ENCODE data around the gene COG5. TPM values are rescaled to one million over a fixed set of nuclear protein-coding genes. Genes with fewer than 3 reads are reported as not detected.
"Not testable (repeated sequence)": the region's sequence is repeated elsewhere in the genome, so short reads cannot be mapped to it uniquely, and the experiment has no call there.

Gene COG5
- total RNA-seq, 1 donor from 2014 or later, result 55.2 TPM

DNA sequence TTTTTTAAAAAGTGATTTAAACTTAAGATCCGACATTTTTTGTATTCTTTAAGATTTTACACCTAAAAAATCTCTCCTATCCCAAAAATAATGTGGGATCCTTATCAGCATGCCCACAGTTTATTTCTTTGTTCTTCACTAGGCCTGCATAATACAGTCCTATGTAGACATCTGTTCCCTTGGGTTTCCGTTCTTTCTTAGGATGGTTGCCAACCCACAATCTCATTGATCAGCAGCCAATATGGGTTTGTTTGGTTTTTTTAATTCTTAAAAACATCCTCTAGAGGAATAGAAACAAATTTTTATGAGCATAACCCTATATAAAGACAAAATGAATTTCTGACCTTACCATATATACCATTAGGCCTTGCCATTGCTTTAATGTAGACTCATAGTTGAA is 403.3 kb downstream of the COG5 start:
- no peak overlapping the region for H3K4me3 ChIP-seq
- H3K4me1 ChIP-seq, result no peaks in the 10 kb centered on the region
- no peak for DNase-seq (ENCODE audit: extremely low spot score in 2 of 2)
- H3K27ac ChIP-seq, result no peak overlapping the region
- intact Hi-C loops (cut with DNase I), result no loop called here
- TF ChIP-seq, protein P1, sequence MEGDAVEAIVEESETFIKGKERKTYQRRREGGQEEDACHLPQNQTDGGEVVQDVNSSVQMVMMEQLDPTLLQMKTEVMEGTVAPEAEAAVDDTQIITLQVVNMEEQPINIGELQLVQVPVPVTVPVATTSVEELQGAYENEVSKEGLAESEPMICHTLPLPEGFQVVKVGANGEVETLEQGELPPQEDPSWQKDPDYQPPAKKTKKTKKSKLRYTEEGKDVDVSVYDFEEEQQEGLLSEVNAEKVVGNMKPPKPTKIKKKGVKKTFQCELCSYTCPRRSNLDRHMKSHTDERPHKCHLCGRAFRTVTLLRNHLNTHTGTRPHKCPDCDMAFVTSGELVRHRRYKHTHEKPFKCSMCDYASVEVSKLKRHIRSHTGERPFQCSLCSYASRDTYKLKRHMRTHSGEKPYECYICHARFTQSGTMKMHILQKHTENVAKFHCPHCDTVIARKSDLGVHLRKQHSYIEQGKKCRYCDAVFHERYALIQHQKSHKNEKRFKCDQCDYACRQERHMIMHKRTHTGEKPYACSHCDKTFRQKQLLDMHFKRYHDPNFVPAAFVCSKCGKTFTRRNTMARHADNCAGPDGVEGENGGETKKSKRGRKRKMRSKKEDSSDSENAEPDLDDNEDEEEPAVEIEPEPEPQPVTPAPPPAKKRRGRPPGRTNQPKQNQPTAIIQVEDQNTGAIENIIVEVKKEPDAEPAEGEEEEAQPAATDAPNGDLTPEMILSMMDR (IDR thresholded peaks at IDR 0.05), result no peak
- TF ChIP-seq POLR2A (IDR thresholded peaks at IDR 0.05) (no peak), POLR2AphosphoS5 (IDR thresholded peaks at IDR 0.05; ENCODE audit: insufficient read depth in 1 of 2, low read depth in 1 of 2) (no peak)
- no peaks in the 10 kb centered on the region for H3K36me3 ChIP-seq
- H3K9me3 ChIP-seq, result no peaks in the 10 kb centered on the region
- no peaks in the 10 kb centered on the region for H3K27me3 ChIP-seq

DNA sequence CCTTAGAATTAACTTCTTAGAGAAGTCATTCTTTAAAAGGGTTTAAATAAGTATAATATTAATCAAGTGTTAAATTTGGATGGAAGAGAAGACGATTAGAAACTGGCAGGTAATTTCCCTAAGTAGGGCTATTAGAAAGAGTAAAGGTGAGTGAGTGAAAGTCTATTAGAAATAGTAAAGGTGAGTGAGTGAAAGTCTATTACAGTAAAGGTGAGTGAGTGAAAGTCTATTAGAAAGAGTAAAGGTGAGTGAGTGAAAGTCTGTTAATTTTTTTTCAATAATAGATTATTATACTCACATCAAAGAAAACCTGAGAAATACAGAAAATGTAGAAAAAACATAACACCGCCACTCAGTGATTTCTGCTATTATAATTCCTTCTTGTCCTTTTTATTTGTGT is 405.7 kb downstream of the COG5 start:
- no peak for TF ChIP-seq POLR2AphosphoS5 (IDR thresholded peaks at IDR 0.05; ENCODE audit: insufficient read depth in 1 of 2, low read depth in 1 of 2)
- TF ChIP-seq, protein P1 (IDR thresholded peaks at IDR 0.05), result no peak
- TF ChIP-seq POLR2A (IDR thresholded peaks at IDR 0.05), result no peak
- Histone ChIP-seq H3K9me3 (no peaks in the 10 kb centered on the region), H3K27ac (no peak overlapping the region), H3K36me3 (no peaks in the 10 kb centered on the region), H3K27me3 (no peaks in the 10 kb centered on the region), H3K4me3 (no peak overlapping the region), H3K4me1 (no peaks in the 10 kb centered on the region)
- intact Hi-C loops (cut with DNase I), result loop anchor here (10.0 kb wide), 1 partner anchor 203 kb away; no protein-coding TSS in a partner anchor
- no peak for DNase-seq (ENCODE audit: extremely low spot score in 2 of 2)

DNA sequence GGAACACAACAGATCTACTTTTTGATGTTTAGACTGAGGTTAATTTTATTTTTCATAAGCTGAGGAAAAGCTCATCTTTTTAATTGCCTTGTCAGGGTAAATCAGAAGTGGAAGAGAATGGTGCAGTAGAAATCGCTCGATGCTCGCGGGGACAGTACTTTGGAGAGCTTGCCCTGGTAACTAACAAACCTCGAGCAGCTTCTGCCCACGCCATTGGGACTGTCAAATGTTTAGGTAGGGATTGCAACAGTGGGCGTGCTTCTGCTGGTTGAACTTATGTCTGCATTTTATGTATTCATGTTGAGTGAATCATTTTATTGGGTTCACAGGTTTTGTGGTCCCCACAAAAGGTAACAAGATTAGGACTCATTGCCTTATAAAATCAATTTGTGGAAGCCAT is 406.6 kb downstream of the COG5 start:
- TF ChIP-seq POLR2AphosphoS5 (IDR thresholded peaks at IDR 0.05; ENCODE audit: insufficient read depth in 1 of 2, low read depth in 1 of 2) (no peak), POLR2A (IDR thresholded peaks at IDR 0.05) (no peak)
- TF ChIP-seq, protein P1 (IDR thresholded peaks at IDR 0.05), result no peak
- no peaks in the 10 kb centered on the region for H3K36me3 ChIP-seq
- no peak overlapping the region for H3K27ac ChIP-seq
- H3K4me3 ChIP-seq, result no peak overlapping the region
- no peaks in the 10 kb centered on the region for H3K9me3 ChIP-seq
- no peaks in the 10 kb centered on the region for H3K27me3 ChIP-seq
- intact Hi-C loops (cut with DNase I), result loop anchor here (10.0 kb wide), 1 partner anchor 202 kb away; no protein-coding TSS in a partner anchor
- H3K4me1 ChIP-seq, result no peaks in the 10 kb centered on the region
- no peak for DNase-seq (ENCODE audit: extremely low spot score in 2 of 2)

DNA sequence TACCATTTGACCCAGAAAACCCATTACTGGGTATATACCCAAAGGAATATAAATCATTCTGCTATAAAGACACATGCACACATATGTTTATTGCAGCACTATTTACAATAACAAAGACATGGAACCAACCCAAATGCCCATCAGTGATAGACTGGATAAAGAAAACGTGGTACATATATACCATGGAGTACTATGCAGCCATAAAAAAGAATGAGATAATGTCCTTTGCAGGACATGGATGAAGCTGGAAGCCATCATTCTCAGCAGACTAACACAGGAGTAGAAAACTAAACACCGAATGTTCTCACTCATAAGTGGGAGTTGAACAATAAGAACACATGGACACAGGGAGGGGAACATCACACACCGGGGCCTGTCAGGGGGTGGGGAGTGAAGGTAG is 408.0 kb downstream of the COG5 start:
- H3K4me3 ChIP-seq; H3K27me3 ChIP-seq; DNase-seq (ENCODE audit: extremely low spot score in 2 of 2); H3K36me3 ChIP-seq; H3K27ac ChIP-seq; H3K4me1 ChIP-seq; H3K9me3 ChIP-seq: not testable (repeated sequence)
- intact Hi-C loops (cut with DNase I), result loop anchor here (10.0 kb wide), 1 partner anchor 201 kb away; no protein-coding TSS in a partner anchor

DNA sequence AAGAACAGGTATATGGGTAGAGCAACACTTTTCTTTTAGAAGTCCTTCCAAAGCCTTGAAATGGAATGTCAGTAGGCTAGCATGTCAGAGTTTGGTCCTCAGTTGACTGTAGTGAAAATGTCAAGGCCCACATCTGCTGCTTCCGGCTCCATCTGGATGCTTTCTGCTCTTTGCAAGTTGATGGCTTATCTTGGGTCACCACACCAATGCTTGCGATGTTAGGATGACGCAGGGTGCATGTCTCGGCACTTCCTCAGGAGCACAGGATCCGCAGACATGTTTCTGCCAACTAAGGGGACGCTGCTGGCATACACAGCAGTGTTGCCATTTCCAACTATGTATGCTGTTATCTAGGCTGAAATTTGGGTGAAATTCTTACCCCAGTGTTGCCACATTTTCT is 408.9 kb downstream of the COG5 start:
- TF ChIP-seq POLR2A (IDR thresholded peaks at IDR 0.05) (no peak), POLR2AphosphoS5 (IDR thresholded peaks at IDR 0.05; ENCODE audit: insufficient read depth in 1 of 2, low read depth in 1 of 2) (no peak)
- TF ChIP-seq, protein P1 (IDR thresholded peaks at IDR 0.05), result no peak

More for the DNA sequence above, 408.9 kb downstream of the COG5 start:
- Histone ChIP-seq H3K9me3 (no peaks in the 10 kb centered on the region), H3K27ac (no peak overlapping the region), H3K4me3 (no peak overlapping the region), H3K27me3 (no peaks in the 10 kb centered on the region), H3K4me1 (no peaks in the 10 kb centered on the region), H3K36me3 (no peaks in the 10 kb centered on the region)
- intact Hi-C loops (cut with DNase I), result loop anchor here (10.0 kb wide), 1 partner anchor 200 kb away; no protein-coding TSS in a partner anchor
- DNase-seq (ENCODE audit: extremely low spot score in 2 of 2), result no peak
